A673 (cell line): Measurements from ENCODE around the gene MAP4K5. TPM values are rescaled to one million over a fixed set of nuclear protein-coding genes. Genes with fewer than 3 reads are reported as not detected.

Experiments used
- BruUV-seq: library from RNA; stranded (reverse); fragments of 400-500 nt; replicated peaks from 2 replicates; lab custom pipeline; 2021; lab: Mats Ljungman, UMichigan
- CTCF ChIA-PET: fragments of 300-600 bp; sonication (Branson Sonifier 250); formaldehyde crosslinking; loops from one replicate; lab custom pipeline; 2022; ENCODE audit warnings: antibody characterized with exemption; lab: Charles Lee
- POLR2A ChIA-PET: fragments of 300-600 bp; sonication (Branson Sonifier 250); formaldehyde crosslinking; loops from one replicate; lab custom pipeline; 2022; ENCODE audit warnings: antibody characterized with exemption; ENCODE audit not compliant: low non-redundant PET; lab: Charles Lee
- DNase-seq: peaks from one replicate; pipeline ENCODE4 v3.0.0-alpha.2; 2015; ENCODE audit warnings: low spot score
- H3K27ac ChIP-seq: fragments of 200-600 bp; sonication (generic); 2 replicates; pipeline ENCODE4 v1.5.1; 2016; ENCODE audit warnings: mixed run types, low read depth, mild to moderate bottlenecking, mixed read lengths, antibody characterized with exemption, low read length; ENCODE audit not compliant: poor library complexity, severe bottlenecking
- H3K27me3 ChIP-seq: fragments of 200-600 bp; sonication (generic); replicated peaks from 2 replicates; pipeline ENCODE4 v1.6.1; 2017; ENCODE audit warnings: mixed run types, low read depth, mild to moderate bottlenecking, mixed read lengths, antibody characterized with exemption, low read length; ENCODE audit not compliant: insufficient read depth, poor library complexity
- H3K36me3 ChIP-seq: fragments of 200-600 bp; sonication (generic); 2 replicates; pipeline ENCODE4 v1.6.1; 2016; ENCODE audit warnings: mixed run types, mild to moderate bottlenecking, mixed read lengths, antibody characterized with exemption, low read length; ENCODE audit not compliant: insufficient read depth, poor library complexity, severe bottlenecking
- H3K4me1 ChIP-seq: fragments of 200-600 bp; sonication (generic); 2 replicates; pipeline ENCODE4 v1.6.1; 2017; ENCODE audit warnings: mixed run types, mild to moderate bottlenecking, mixed read lengths, antibody characterized with exemption, low read length; ENCODE audit not compliant: insufficient read depth, poor library complexity, severe bottlenecking
- H3K4me3 ChIP-seq: fragments of 200-600 bp; sonication (generic); 2 replicates; pipeline ENCODE4 v1.5.1; 2016; ENCODE audit warnings: low read depth, mixed run types, mild to moderate bottlenecking, mixed read lengths, low read length; ENCODE audit not compliant: poor library complexity, severe bottlenecking
- H3K9me3 ChIP-seq: fragments of 200-600 bp; sonication (generic); 2 replicates; pipeline ENCODE4 v1.6.1; 2016; ENCODE audit warnings: mixed run types, low read depth, mild to moderate bottlenecking, mixed read lengths, antibody characterized with exemption, low read length; ENCODE audit not compliant: poor library complexity, severe bottlenecking
- CTCF ChIP-seq: fragments of 300-800, 200-600 bp; sonication (generic); conservative IDR thresholded peaks from 2 replicates; pipeline ENCODE4 v1.5.1; 2017; ENCODE audit warnings: low read depth, mild to moderate bottlenecking, antibody characterized with exemption, low read length, moderate library complexity, mixed read lengths
- EZH2 ChIP-seq: fragments of 200-600 bp; sonication (generic); IDR thresholded peaks from 2 replicates; pipeline ENCODE4 v1.6.1; 2017; ENCODE audit warnings: borderline replicate concordance, low read depth, mild to moderate bottlenecking, mixed read lengths, antibody characterized with exemption, low read length; ENCODE audit not compliant: poor library complexity, severe bottlenecking
- intact Hi-C: fragments of 100-400 bp; cut with micrococcal nuclease; formaldehyde crosslinking; loops from one replicate; pipeline ENCODE4 v1.10.0; 2022; ENCODE audit not compliant: unreplicated experiment
- total RNA-seq: library from RNA; stranded (reverse); gene quantifications from 2 replicates; pipeline ENCODE4 v1.2.3, GENCODE V29; 2021

The MAP4K5 gene
- total RNA-seq, 1 experiment from 2014 or later, result 57.9 TPM

GRCh38 chr14:50381008-50381407 lies 151.4 kb downstream of the MAP4K5 start:
- intact Hi-C loops, result no loop called here
- Histone ChIP-seq H3K27ac (no peak overlapping the region), H3K36me3 (no peaks in the 10 kb centered on the region), H3K4me3 (no peak overlapping the region), H3K4me1 (no peaks in the 10 kb centered on the region), H3K27me3 (no peaks in the 10 kb centered on the region), H3K9me3 (no peaks in the 10 kb centered on the region)
- BruUV-seq, result no TSS peak
- TF ChIP-seq EZH2, result no peak
- no peak for TF ChIP-seq CTCF
- no peak for DNase-seq
- CTCF ChIA-PET, result no interaction called here
- POLR2A ChIA-PET, result no interaction called here

GRCh38 chr14:50380455-50380854 lies 151.9 kb downstream of the MAP4K5 start:
- Histone ChIP-seq H3K36me3 (no peaks in the 10 kb centered on the region), H3K9me3 (no peaks in the 10 kb centered on the region), H3K4me3 (no peak overlapping the region), H3K27ac (no peak overlapping the region), H3K27me3 (no peaks in the 10 kb centered on the region), H3K4me1 (no peaks in the 10 kb centered on the region)
- ChIA-PET POLR2A (interaction anchor here (1.0 kb wide), 1 partner anchor 11 kb away, joined by 3 read pairs; no protein-coding TSS in a partner anchor), CTCF (no interaction called here)
- TF ChIP-seq CTCF (no peak), EZH2 (no peak)
- intact Hi-C loops, result no loop called here
- no TSS peak for BruUV-seq
- no peak for DNase-seq

- H3K36me3 ChIP-seq, result no peaks in the 10 kb centered on the region
- DNase-seq, result no peak
- no peaks in the 10 kb centered on the region for H3K9me3 ChIP-seq
- POLR2A ChIA-PET, result no interaction called here
- no TSS peak for BruUV-seq
- no peak overlapping the region for H3K27ac ChIP-seq
- H3K4me3 ChIP-seq, result no peak overlapping the region
- CTCF ChIA-PET, result no interaction called here
- intact Hi-C loops, result no loop called here
- H3K4me1 ChIP-seq, result no peaks in the 10 kb centered on the region
- no peak for TF ChIP-seq CTCF
- TF ChIP-seq EZH2, result no peak
- H3K27me3 ChIP-seq, result no peaks in the 10 kb centered on the region
Observed at GRCh38 chr14:50379563-50379962, 152.8 kb downstream of the MAP4K5 start.
